RWPE2 (cell line): ENCODE results near the gene PDIK1L.

Experiments
- ATAC-seq: fragments of 200-7000 bp; cut with Tn5 transposase; 3 replicates; pipeline ENCODE4 v1.9.1; 2021; ENCODE audit warnings: low read depth
- DNase-seq: peaks from one replicate; pipeline ENCODE4 v3.0.0-alpha.2; 2020; ENCODE audit warnings: low spot score
- H3K27ac ChIP-seq: fragments of 450-650 bp; 2 replicates; pipeline ENCODE4 v1.5.1; 2017; ENCODE audit warnings: mild to moderate bottlenecking; ENCODE audit not compliant: poor library complexity, severe bottlenecking
- H3K27me3 ChIP-seq: fragments of 250-450 bp; sonication (Bioruptor Pico); 2 replicates; pipeline ENCODE4 v1.5.1; 2021; ENCODE audit warnings: mild to moderate bottlenecking, moderate library complexity; ENCODE audit not compliant: insufficient read depth, poor library complexity, severe bottlenecking
- H3K36me3 ChIP-seq: fragments of 250-450 bp; sonication (Bioruptor Pico); 2 replicates; pipeline ENCODE4 v1.5.1; 2020; ENCODE audit warnings: low read depth, mild to moderate bottlenecking, moderate library complexity
- H3K4me1 ChIP-seq: fragments of 250-450 bp; sonication (Bioruptor Pico); 2 replicates; pipeline ENCODE4 v1.5.1; 2021; ENCODE audit warnings: mild to moderate bottlenecking, moderate library complexity; ENCODE audit not compliant: insufficient read depth, poor library complexity, severe bottlenecking
- H3K4me3 ChIP-seq: fragments of 250-450 bp; sonication (Bioruptor Pico); 2 replicates; pipeline ENCODE4 v1.5.1; 2021; ENCODE audit warnings: mild to moderate bottlenecking, moderate library complexity; ENCODE audit not compliant: severe bottlenecking
- H3K9me3 ChIP-seq: fragments of 250-450 bp; sonication (Bioruptor Pico); 2 replicates; pipeline ENCODE4 v1.5.1; 2021; ENCODE audit warnings: mild to moderate bottlenecking, moderate library complexity; ENCODE audit not compliant: severe bottlenecking
- TF ChIP-seq, protein P1 (sequence below): fragments of 450-650 bp; IDR thresholded peaks from one replicate; pipeline ENCODE4 v1.5.1; 2017; ENCODE audit warnings: mild to moderate bottlenecking, moderate library complexity; ENCODE audit not compliant: poor library complexity, severe bottlenecking

The PDIK1L gene

DNA sequence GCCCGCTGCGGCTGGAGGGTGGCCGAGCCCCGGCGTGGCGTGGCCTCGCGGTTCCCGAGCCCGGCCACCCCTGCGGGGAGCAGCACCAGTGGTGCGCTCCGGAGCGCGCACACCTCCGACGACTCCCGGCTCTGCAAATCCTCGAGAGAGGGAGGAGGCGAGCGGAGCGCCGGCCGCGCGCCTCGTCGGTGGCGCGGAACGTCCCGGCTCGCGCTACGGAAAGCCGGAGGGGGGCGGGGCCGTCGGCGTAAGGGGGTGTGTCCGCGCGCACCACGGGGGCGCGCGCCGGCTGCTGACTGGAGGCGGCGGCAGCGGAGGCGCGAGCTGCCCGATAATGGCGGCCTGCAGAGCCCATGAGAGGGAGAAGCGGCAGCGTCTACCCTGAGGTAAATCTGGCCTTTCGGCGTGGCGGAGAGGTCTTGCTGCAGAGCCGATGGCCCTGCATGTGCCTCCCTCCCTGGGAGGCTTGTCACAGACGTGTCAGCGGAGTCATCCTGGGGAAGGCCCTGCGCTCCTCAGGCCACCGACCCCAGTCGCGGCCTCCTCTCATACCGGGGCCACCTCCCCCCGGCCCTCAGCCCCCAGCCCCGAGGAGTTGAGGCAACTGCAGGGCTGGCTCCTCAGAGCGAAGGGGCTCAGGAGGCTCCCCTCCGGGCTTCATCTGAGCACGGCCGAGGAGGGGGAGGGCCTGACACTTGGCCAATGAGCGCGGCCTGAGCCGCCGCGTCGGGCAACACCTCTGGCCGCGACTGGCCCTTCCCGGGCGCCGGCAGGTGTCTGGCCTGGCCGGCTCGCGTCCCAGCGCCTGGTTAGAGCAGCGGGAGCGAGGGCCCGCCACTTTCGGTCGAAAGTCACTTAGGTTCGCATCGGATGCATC is at the start of gene PDIK1L:
PDIK1L (plus strand) TSS at position 295 of the 877 bp plus-strand sequence. CDS start 2,485 bp downstream, outside the sequence.
- ATAC-seq (peak; percentile 84), DNase-seq (peak; percentile 92)
- peaks cover 18% of the 10 kb centered on the region for H3K36me3 ChIP-seq
- no peaks in the 10 kb centered on the region for H3K27me3 ChIP-seq
- H3K9me3 ChIP-seq, result no peaks in the 10 kb centered on the region
- peak within 1 kb of the TSS; percentile 92 for H3K4me3 ChIP-seq
- H3K27ac ChIP-seq, result peak within 1 kb of the TSS; percentile 65
- TF ChIP-seq, protein P1, sequence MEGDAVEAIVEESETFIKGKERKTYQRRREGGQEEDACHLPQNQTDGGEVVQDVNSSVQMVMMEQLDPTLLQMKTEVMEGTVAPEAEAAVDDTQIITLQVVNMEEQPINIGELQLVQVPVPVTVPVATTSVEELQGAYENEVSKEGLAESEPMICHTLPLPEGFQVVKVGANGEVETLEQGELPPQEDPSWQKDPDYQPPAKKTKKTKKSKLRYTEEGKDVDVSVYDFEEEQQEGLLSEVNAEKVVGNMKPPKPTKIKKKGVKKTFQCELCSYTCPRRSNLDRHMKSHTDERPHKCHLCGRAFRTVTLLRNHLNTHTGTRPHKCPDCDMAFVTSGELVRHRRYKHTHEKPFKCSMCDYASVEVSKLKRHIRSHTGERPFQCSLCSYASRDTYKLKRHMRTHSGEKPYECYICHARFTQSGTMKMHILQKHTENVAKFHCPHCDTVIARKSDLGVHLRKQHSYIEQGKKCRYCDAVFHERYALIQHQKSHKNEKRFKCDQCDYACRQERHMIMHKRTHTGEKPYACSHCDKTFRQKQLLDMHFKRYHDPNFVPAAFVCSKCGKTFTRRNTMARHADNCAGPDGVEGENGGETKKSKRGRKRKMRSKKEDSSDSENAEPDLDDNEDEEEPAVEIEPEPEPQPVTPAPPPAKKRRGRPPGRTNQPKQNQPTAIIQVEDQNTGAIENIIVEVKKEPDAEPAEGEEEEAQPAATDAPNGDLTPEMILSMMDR, result no peak
- H3K4me1 ChIP-seq, result peaks cover 15% of the 10 kb centered on the region

DNA sequence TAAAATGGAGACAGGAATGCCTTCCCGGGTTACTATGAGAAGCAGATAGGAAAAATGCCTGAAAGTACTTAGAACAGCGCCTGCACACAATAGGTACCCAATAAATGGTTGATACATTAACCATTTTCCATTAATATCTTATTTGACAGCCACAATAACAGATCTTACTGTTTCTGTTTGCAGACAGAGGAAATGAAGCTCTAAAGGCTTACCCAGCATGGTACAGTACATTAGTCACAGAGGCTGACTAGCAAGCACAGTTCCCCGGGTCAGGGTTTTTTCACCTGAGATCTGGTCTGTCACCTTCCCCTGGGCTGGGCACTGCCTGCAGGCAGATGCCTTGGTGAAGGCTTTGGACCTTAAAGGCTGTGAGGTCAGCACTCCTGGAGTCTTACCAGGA is 47.1 kb upstream of the PDIK1L start:
- Histone ChIP-seq H3K27me3 (no peaks in the 10 kb centered on the region), H3K4me3 (no peak overlapping the region)

DNA sequence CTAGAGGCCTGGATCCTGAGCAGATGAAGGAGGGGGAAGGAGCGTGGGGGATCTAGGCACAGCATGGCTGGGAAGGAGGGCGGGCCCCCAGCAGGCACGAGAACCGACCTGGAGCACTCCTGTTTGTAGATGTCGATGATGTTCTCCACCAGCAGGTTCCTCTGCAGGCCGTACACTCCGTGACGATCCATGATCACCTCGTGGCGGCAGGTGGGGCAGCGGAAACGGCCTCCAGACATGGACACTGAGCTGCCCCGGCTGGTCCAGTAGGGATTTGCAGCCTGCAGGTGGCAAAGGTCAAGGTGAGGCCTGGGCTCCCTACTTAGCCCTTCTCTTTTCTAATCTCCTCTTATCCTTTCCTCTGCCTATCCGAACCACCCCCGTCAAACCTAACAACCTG is 45.5 kb upstream of the PDIK1L start:
- H3K27ac ChIP-seq, result no peak overlapping the region
- ATAC-seq (no peak), DNase-seq (no peak)
- H3K27me3 ChIP-seq, result no peaks in the 10 kb centered on the region
- no peak overlapping the region for H3K4me3 ChIP-seq
- H3K36me3 ChIP-seq, result no peaks in the 10 kb centered on the region
- TF ChIP-seq, protein P1, result no peak
- H3K9me3 ChIP-seq, result no peaks in the 10 kb centered on the region
- H3K4me1 ChIP-seq, result no peaks in the 10 kb centered on the region

More for the DNA sequence above, 47.1 kb upstream of the PDIK1L start:
- Histone ChIP-seq H3K9me3 (no peaks in the 10 kb centered on the region), H3K4me1 (no peaks in the 10 kb centered on the region), H3K36me3 (no peaks in the 10 kb centered on the region), H3K27ac (no peak overlapping the region)
- DNase-seq (no peak), ATAC-seq (peak; percentile 52; the same call in 2 of the 3 replicates)
- TF ChIP-seq, protein P1, result no peak

DNA sequence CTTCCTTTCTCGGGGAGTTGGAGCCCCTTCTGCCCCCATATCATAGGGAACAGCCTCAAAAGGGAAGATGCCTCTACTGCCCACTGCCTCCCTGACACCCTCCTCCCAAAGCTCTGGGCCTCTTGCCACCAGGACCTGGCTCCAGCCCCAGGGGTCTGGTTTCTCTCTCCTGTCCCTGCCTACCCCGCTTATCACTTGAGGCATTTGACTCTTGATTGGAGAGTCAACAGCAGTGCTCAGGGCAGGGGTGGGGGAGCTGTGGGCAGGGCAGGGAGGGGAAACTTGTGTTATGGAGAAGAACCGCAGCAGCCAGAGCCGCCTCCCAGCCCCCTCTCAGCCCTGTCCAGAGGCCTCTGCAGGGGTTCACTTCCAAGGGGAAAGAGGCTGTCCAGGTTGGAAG is 44.8 kb upstream of the PDIK1L start:
- ATAC-seq (no peak), DNase-seq (no peak)
- Histone ChIP-seq H3K4me1 (no peaks in the 10 kb centered on the region), H3K27ac (no peak overlapping the region), H3K4me3 (no peak overlapping the region), H3K27me3 (no peaks in the 10 kb centered on the region), H3K36me3 (no peaks in the 10 kb centered on the region), H3K9me3 (no peaks in the 10 kb centered on the region)
- TF ChIP-seq, protein P1, result no peak

DNA sequence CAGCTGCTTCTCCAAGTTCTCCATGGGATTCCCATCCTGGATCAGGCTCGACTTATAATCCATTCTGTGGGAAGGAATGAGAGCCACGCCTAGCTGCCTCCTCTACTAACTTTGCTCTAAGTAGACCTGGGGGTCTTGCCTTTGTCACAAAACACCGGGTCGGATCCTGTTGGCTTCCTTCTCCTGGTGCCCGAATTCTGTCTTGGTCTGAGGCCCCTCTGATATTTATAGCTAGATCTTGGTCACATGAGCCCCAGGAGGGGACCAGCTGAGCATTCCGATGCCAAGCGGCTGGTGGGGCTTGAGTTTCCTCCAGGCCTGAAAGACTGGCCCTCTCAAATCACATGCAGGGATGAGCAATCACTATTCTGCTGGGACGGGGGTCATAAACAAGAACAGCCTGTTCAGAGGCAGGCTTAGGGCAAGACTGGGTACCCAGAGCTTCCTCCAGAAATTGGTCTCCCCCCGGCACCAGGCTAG is 44.2 kb upstream of the PDIK1L start, which contains the start of gene TRIM63:
TRIM63 (minus strand) TSS at position 199 of the 480 bp plus-strand sequence; CDS start at position 63, 136 bp downstream.
- H3K27me3 ChIP-seq, result no peaks in the 10 kb centered on the region
- no peak within 1 kb of the TSS for H3K4me3 ChIP-seq
- TF ChIP-seq, protein P1, result no peak
- H3K27ac ChIP-seq, result no peak within 1 kb of the TSS
- H3K4me1 ChIP-seq, result no peaks in the 10 kb centered on the region
- DNase-seq (no peak), ATAC-seq (no peak)
- H3K36me3 ChIP-seq, result no peaks in the 10 kb centered on the region
- no peaks in the 10 kb centered on the region for H3K9me3 ChIP-seq
